ENCODE results near the gene TRABD2A.

The TRABD2A gene

DNA sequence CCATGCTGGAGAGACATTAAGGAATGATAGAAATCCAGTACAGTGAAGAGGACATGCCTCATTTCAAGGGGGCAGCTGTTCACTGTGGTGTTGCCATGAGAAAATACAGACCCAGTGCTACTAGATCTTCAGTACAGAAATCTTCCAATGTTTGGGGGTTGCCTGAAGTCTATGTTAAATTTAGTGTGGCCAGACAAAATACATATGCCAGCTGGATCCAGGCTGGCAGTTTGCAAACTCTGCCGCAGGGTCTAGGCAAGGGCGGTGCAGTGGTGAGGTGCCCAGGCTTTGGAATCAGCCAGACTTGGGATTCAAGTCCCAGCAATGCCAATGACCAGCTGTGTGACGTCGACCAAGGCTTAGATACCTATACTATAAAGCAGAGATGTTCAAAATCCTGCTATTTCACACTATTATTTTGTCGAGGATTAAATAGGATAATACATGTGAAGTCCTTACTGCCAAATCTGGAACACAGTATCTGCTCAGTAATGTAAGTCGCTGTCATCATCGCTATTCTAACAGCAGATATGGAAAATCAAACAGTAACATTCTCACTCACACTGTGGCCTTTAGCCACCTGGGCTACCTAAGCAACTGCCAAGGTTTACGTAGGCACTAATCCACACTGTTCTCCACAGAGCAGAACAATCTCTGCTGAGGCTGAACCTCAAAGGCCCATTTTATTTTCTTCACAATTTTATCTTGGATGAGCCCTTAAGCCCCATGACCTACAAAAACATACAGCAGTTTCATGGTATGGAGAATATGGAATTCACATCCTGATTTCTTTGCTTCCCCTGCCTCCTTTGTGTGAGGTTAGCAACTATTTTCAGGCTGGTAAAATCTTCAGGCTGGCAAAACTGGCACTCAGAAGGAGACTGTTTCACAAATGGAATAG lies 18.7 kb upstream of the TRABD2A start:
- H3K9ac ChIP-seq (ENCODE audit: low read depth, low read length, poor library complexity, severe bottlenecking), result peak overlapping the region; percentile 20
- no peak overlapping the region for H3K4me3 ChIP-seq (ENCODE audit: low read length, poor library complexity, severe bottlenecking)
- H3K27me3 ChIP-seq (ENCODE audit: insufficient read depth, low read length, poor library complexity, severe bottlenecking), result no peaks in the 10 kb centered on the region
- no peaks in the 10 kb centered on the region for H3K9me3 ChIP-seq (ENCODE audit: insufficient read depth, low read depth, low read length)
- no peaks in the 10 kb centered on the region for H4K20me1 ChIP-seq (ENCODE audit: insufficient read depth, low read length, poor library complexity, severe bottlenecking)
- H2AFZ ChIP-seq (ENCODE audit: low read length), result no peak overlapping the region
- H3K4me1 ChIP-seq (ENCODE audit: insufficient read depth, low read length, poor library complexity, severe bottlenecking), result peaks cover 27% of the 10 kb centered on the region
- H3F3A ChIP-seq (ENCODE audit: low read depth), result no peaks in the 10 kb centered on the region; the same call in 1 of the 2 replicates
- no peak overlapping the region for H3K4me2 ChIP-seq (ENCODE audit: low read depth, low read length, poor library complexity, severe bottlenecking)
- no peaks in the 10 kb centered on the region for H3K36me3 ChIP-seq (ENCODE audit: insufficient read depth, low read length)
- no peaks in the 10 kb centered on the region for H3K9me2 ChIP-seq (replicated peaks; ENCODE audit: low read depth, low read length)
- H3K79me2 ChIP-seq (ENCODE audit: insufficient read depth, low read length), result no peaks in the 10 kb centered on the region
- TF ChIP-seq EZH2phosphoT487 (IDR thresholded peaks at IDR 0.05; ENCODE audit: borderline replicate concordance), result no peak
- TF ChIP-seq, protein P1, sequence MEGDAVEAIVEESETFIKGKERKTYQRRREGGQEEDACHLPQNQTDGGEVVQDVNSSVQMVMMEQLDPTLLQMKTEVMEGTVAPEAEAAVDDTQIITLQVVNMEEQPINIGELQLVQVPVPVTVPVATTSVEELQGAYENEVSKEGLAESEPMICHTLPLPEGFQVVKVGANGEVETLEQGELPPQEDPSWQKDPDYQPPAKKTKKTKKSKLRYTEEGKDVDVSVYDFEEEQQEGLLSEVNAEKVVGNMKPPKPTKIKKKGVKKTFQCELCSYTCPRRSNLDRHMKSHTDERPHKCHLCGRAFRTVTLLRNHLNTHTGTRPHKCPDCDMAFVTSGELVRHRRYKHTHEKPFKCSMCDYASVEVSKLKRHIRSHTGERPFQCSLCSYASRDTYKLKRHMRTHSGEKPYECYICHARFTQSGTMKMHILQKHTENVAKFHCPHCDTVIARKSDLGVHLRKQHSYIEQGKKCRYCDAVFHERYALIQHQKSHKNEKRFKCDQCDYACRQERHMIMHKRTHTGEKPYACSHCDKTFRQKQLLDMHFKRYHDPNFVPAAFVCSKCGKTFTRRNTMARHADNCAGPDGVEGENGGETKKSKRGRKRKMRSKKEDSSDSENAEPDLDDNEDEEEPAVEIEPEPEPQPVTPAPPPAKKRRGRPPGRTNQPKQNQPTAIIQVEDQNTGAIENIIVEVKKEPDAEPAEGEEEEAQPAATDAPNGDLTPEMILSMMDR (conservative IDR thresholded peaks at IDR 0.05; ENCODE audit: low read length), result no peak

DNA sequence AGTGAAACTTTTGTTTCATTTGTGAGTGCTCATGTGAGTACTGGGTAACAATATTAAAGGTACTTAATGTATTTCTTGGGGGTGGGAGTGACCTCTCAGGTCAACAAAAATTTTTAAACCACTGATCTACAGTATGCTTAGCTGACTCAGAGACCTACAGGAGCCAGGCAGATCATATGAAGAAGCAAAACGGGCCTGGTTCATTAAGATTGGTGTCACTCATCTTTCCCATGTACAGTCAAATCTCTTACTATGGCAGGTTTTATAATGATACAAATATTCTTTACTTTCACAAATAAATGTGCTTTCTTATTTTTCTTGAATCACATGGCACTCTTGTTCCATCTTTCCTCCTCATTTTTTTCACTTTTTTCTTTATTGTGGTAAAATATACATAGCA lies 16.9 kb upstream of the TRABD2A start:
- Histone ChIP-seq H4K20me1 (ENCODE audit: insufficient read depth, low read length, poor library complexity, severe bottlenecking) (no peaks in the 10 kb centered on the region), H3F3A (ENCODE audit: low read depth) (no peaks in the 10 kb centered on the region; the same call in 1 of the 2 replicates), H3K9me3 (ENCODE audit: insufficient read depth, low read depth, low read length) (no peaks in the 10 kb centered on the region), H3K9ac (ENCODE audit: low read depth, low read length, poor library complexity, severe bottlenecking) (peak overlapping the region; percentile 20), H3K4me1 (ENCODE audit: insufficient read depth, low read length, poor library complexity, severe bottlenecking) (peaks cover 32% of the 10 kb centered on the region), H3K4me2 (ENCODE audit: low read depth, low read length, poor library complexity, severe bottlenecking) (peak overlapping the region; percentile 49), H3K79me2 (ENCODE audit: insufficient read depth, low read length) (no peaks in the 10 kb centered on the region), H3K36me3 (ENCODE audit: insufficient read depth, low read length) (no peaks in the 10 kb centered on the region), H2AFZ (ENCODE audit: low read length) (peak overlapping the region; percentile 67; the same call in 1 of the 2 replicates), H3K4me3 (ENCODE audit: low read length, poor library complexity, severe bottlenecking) (no peak overlapping the region), H3K9me2 (replicated peaks; ENCODE audit: low read depth, low read length) (no peaks in the 10 kb centered on the region), H3K27me3 (ENCODE audit: insufficient read depth, low read length, poor library complexity, severe bottlenecking) (no peaks in the 10 kb centered on the region)
- TF ChIP-seq, protein P1 (conservative IDR thresholded peaks at IDR 0.05; ENCODE audit: low read length), result no peak
- TF ChIP-seq EZH2phosphoT487 (IDR thresholded peaks at IDR 0.05; ENCODE audit: borderline replicate concordance), result no peak

DNA sequence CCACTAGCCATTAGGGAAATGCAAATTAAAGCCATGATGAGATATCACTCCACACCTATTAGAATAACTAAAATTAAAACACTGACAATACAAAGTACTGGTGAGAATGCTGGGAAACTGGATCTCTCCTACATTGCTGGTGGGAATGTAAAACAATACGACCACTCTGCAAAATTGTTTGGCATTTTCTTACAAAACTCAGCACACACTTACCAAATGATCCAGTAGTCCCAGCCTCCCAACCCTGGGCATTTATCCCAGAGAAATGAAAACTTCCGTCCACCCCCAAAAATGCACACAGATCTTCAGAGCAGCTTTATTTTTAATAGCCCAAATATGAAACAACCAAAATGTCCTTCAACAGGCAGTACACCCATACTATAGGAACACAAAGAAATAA lies 15.7 kb upstream of the TRABD2A start:
- H3K27me3 ChIP-seq (ENCODE audit: insufficient read depth, low read length, poor library complexity, severe bottlenecking), result no peaks in the 10 kb centered on the region
- H3K9me3 ChIP-seq (ENCODE audit: insufficient read depth, low read depth, low read length), result no peaks in the 10 kb centered on the region
- TF ChIP-seq, protein P1 (conservative IDR thresholded peaks at IDR 0.05; ENCODE audit: low read length), result no peak
- no peak for TF ChIP-seq EZH2phosphoT487 (IDR thresholded peaks at IDR 0.05; ENCODE audit: borderline replicate concordance)
- no peak overlapping the region for H3K9ac ChIP-seq (ENCODE audit: low read depth, low read length, poor library complexity, severe bottlenecking)
- peaks cover 31% of the 10 kb centered on the region for H3K4me1 ChIP-seq (ENCODE audit: insufficient read depth, low read length, poor library complexity, severe bottlenecking)
- no peaks in the 10 kb centered on the region for H4K20me1 ChIP-seq (ENCODE audit: insufficient read depth, low read length, poor library complexity, severe bottlenecking)
- H3K9me2 ChIP-seq (replicated peaks; ENCODE audit: low read depth, low read length), result no peaks in the 10 kb centered on the region
- no peaks in the 10 kb centered on the region for H3K36me3 ChIP-seq (ENCODE audit: insufficient read depth, low read length)
- H3K4me2 ChIP-seq (ENCODE audit: low read depth, low read length, poor library complexity, severe bottlenecking), result no peak overlapping the region
- no peak overlapping the region for H2AFZ ChIP-seq (ENCODE audit: low read length)
- H3K4me3 ChIP-seq (ENCODE audit: low read length, poor library complexity, severe bottlenecking), result no peak overlapping the region
- H3F3A ChIP-seq (ENCODE audit: low read depth), result no peaks in the 10 kb centered on the region; the same call in 1 of the 2 replicates
- no peaks in the 10 kb centered on the region for H3K79me2 ChIP-seq (ENCODE audit: insufficient read depth, low read length)

All from Loucy (cell line).